ENCODE results near the gene ULBP3.

ULBP3 gene

GRCh38 chr6:150093397-150093796 lies 24.5 kb upstream of the ULBP3 start:
- TF ChIP-seq POLR2A (IDR thresholded peaks at IDR 0.05; ENCODE audit: extremely low read depth, insufficient read length) = no peak
- TF ChIP-seq MYC (IDR thresholded peaks at IDR 0.05; ENCODE audit: low read depth, low read length) = no peak
- TF ChIP-seq CTCF (IDR thresholded peaks at IDR 0.05; ENCODE audit: low read depth, low read length) = no peak
- TF ChIP-seq, protein P1, sequence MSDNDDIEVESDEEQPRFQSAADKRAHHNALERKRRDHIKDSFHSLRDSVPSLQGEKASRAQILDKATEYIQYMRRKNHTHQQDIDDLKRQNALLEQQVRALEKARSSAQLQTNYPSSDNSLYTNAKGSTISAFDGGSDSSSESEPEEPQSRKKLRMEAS (IDR thresholded peaks at IDR 0.05; ENCODE audit: low read depth, low read length) = no peak
- no peak for DNase-seq (ENCODE audit: low read depth)
- H3K4me3 ChIP-seq (ENCODE audit: low read depth, low read length) = no peak overlapping the region

DNA sequence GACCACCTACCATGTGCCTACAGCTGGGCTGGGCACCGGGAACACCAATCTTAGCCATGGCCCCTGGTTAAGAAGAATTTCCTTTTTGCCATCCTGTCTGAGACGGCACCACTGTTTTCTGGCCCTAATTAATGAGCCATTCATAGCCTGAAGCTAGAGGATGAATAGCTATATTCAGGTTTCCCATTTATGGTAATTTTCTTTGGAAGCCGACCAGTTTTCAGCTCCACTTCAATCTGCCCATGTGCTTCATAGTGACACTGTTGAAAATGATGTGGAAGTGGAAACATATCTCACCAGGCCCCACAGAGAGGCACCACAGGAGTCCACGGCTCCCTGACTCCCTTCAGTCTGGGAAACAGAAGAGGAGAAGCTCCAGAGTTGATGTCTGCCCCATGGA lies 22.6 kb upstream of the ULBP3 start:
- H3K4me3 ChIP-seq (ENCODE audit: low read depth, low read length) = no peak overlapping the region
- DNase-seq (ENCODE audit: low read depth) = no peak
- TF ChIP-seq POLR2A (IDR thresholded peaks at IDR 0.05; ENCODE audit: extremely low read depth, insufficient read length) = no peak
- no peak for TF ChIP-seq CTCF (IDR thresholded peaks at IDR 0.05; ENCODE audit: low read depth, low read length)
- no peak for TF ChIP-seq MYC (IDR thresholded peaks at IDR 0.05; ENCODE audit: low read depth, low read length)
- TF ChIP-seq, protein P1 (IDR thresholded peaks at IDR 0.05; ENCODE audit: low read depth, low read length) = no peak

GRCh38 chr6:150090328-150090727 lies 21.4 kb upstream of the ULBP3 start:
- TF ChIP-seq, protein P1 (IDR thresholded peaks at IDR 0.05; ENCODE audit: low read depth, low read length) = no peak
- TF ChIP-seq MYC (IDR thresholded peaks at IDR 0.05; ENCODE audit: low read depth, low read length) (no peak), CTCF (IDR thresholded peaks at IDR 0.05; ENCODE audit: low read depth, low read length) (no peak), POLR2A (IDR thresholded peaks at IDR 0.05; ENCODE audit: extremely low read depth, insufficient read length) (no peak)
- DNase-seq (ENCODE audit: low read depth) = no peak
- H3K4me3 ChIP-seq (ENCODE audit: low read depth, low read length) = no peak overlapping the region

- TF ChIP-seq CTCF (IDR thresholded peaks at IDR 0.05; ENCODE audit: low read depth, low read length) (no peak), POLR2A (IDR thresholded peaks at IDR 0.05; ENCODE audit: extremely low read depth, insufficient read length) (no peak), MYC (IDR thresholded peaks at IDR 0.05; ENCODE audit: low read depth, low read length) (no peak)
- TF ChIP-seq, protein P1 (IDR thresholded peaks at IDR 0.05; ENCODE audit: low read depth, low read length) = no peak
- no peak for DNase-seq (ENCODE audit: low read depth)
- H3K4me3 ChIP-seq (ENCODE audit: low read depth, low read length) = no peak overlapping the region
These were observed 19.7 kb upstream of the ULBP3 start for GRCh38 chr6:150088481-150089154.

GRCh38 chr6:150087336-150087735 lies 18.4 kb upstream of the ULBP3 start:
- TF ChIP-seq, protein P1 (IDR thresholded peaks at IDR 0.05; ENCODE audit: low read depth, low read length) = no peak
- TF ChIP-seq CTCF (IDR thresholded peaks at IDR 0.05; ENCODE audit: low read depth, low read length) = no peak
- no peak for TF ChIP-seq POLR2A (IDR thresholded peaks at IDR 0.05; ENCODE audit: extremely low read depth, insufficient read length)
- H3K4me3 ChIP-seq (ENCODE audit: low read depth, low read length) = no peak overlapping the region
- no peak for DNase-seq (ENCODE audit: low read depth)

All from NB4 (cell line).